ENCODE data around the gene RAB7B.

DNA sequence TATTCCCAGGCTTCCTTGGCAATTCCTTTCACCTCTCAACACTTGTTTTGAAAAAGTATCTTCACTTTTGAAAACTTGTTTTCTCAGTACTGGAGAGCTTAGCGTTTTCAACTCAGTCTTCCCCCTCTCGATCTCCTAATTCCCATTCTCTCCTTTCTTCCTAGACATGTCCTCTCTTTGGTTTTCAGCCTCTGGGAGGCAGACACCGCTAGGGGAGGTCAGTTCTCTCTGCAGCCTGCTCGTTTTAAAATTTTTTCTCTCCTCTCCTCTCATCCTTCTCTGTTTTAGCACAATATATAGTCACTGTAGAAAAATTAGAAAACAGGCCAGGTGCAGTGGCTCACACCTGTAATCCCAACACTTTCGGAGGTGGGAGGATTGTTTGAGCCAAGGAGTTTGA, 37.1 kb upstream of the RAB7B start:
- TF ChIP-seq, protein P1, sequence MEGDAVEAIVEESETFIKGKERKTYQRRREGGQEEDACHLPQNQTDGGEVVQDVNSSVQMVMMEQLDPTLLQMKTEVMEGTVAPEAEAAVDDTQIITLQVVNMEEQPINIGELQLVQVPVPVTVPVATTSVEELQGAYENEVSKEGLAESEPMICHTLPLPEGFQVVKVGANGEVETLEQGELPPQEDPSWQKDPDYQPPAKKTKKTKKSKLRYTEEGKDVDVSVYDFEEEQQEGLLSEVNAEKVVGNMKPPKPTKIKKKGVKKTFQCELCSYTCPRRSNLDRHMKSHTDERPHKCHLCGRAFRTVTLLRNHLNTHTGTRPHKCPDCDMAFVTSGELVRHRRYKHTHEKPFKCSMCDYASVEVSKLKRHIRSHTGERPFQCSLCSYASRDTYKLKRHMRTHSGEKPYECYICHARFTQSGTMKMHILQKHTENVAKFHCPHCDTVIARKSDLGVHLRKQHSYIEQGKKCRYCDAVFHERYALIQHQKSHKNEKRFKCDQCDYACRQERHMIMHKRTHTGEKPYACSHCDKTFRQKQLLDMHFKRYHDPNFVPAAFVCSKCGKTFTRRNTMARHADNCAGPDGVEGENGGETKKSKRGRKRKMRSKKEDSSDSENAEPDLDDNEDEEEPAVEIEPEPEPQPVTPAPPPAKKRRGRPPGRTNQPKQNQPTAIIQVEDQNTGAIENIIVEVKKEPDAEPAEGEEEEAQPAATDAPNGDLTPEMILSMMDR (conservative IDR thresholded peaks at IDR 0.05; ENCODE audit: low read depth, low read length): no peak
- no peak for TF ChIP-seq CEBPB (IDR thresholded peaks at IDR 0.05; ENCODE audit: low read depth, low read length)
- TF ChIP-seq MXI1 (IDR thresholded peaks at IDR 0.05; ENCODE audit: borderline replicate concordance, low read depth, low read length): no peak
- TF ChIP-seq NFE2L2 (IDR thresholded peaks at IDR 0.05; ENCODE audit: low read depth, low read length): no peak
- TF ChIP-seq POLR2A (IDR thresholded peaks at IDR 0.05; ENCODE audit: low read depth, low read length): no peak
- TF ChIP-seq SMC3 (IDR thresholded peaks at IDR 0.05; ENCODE audit: low read depth, low read length): no peak
- TF ChIP-seq RFX5 (IDR thresholded peaks at IDR 0.05; ENCODE audit: low read depth, low read length): no peak
- no peak for TF ChIP-seq RAD21 (IDR thresholded peaks at IDR 0.05; ENCODE audit: low read length)
- no peak for TF ChIP-seq MAFK (IDR thresholded peaks at IDR 0.05; ENCODE audit: low read depth, low read length)
- TF ChIP-seq MAZ (IDR thresholded peaks at IDR 0.05; ENCODE audit: borderline replicate concordance, low read depth, low read length): no peak

Data from IMR-90 (cell line).